Ishikawa (cell line): ENCODE measurements around the gene NPTXR.

ENCODE experiments used
- CEBPB ChIP-seq: IDR thresholded peaks from 2 replicates; pipeline ENCODE4 v1.6.1; 2012
- CREB1 ChIP-seq: IDR thresholded peaks from 2 replicates; pipeline ENCODE4 v1.6.1; 2012; ENCODE audit warnings: low read depth
- EGR1 ChIP-seq: IDR thresholded peaks from 2 replicates; pipeline ENCODE4 v1.6.1; 2012
- EP300 ChIP-seq: IDR thresholded peaks from 2 replicates; pipeline ENCODE4 v1.6.1; 2012; ENCODE audit warnings: borderline replicate concordance
- FOXM1 ChIP-seq: IDR thresholded peaks from 2 replicates; pipeline ENCODE4 v1.6.1; 2012; ENCODE audit warnings: low read depth, borderline replicate concordance
- MAX ChIP-seq: IDR thresholded peaks from 2 replicates; pipeline ENCODE4 v1.6.1; 2012
- NFIC ChIP-seq: IDR thresholded peaks from 2 replicates; pipeline ENCODE4 v1.6.1; 2012
- RAD21 ChIP-seq: IDR thresholded peaks from 2 replicates; pipeline ENCODE4 v1.6.1; 2012; ENCODE audit warnings: low read depth
- REST ChIP-seq: IDR thresholded peaks from 2 replicates; pipeline ENCODE4 v1.6.1; 2012; ENCODE audit warnings: low read depth, mild to moderate bottlenecking
- TAF1 ChIP-seq: IDR thresholded peaks from 2 replicates; pipeline ENCODE4 v1.6.1; 2012; ENCODE audit warnings: low read depth, mild to moderate bottlenecking
- TCF12 ChIP-seq: IDR thresholded peaks from 2 replicates; pipeline ENCODE4 v1.6.1; 2012; ENCODE audit warnings: low read depth
- TEAD4 ChIP-seq: IDR thresholded peaks from 2 replicates; pipeline ENCODE4 v1.6.1; 2012
- USF1 ChIP-seq: IDR thresholded peaks from 2 replicates; pipeline ENCODE4 v1.6.1; 2012
- YY1 ChIP-seq: IDR thresholded peaks from 2 replicates; pipeline ENCODE4 v1.6.1; 2012; ENCODE audit warnings: low read depth
- ZBTB7A ChIP-seq: IDR thresholded peaks from 2 replicates; pipeline ENCODE4 v1.6.1; 2012; ENCODE audit warnings: low read depth

The NPTXR gene

GRCh38 chr22:38843657-38844314 is at the start of gene NPTXR:
NPTXR (minus strand) TSS chr22:38844028.
- TF ChIP-seq TAF1 (no peak), EP300 (no peak), NFIC (peak; percentile 46; the same call in 1 of the 2 replicates)

- no peak for TF ChIP-seq RAD21
- no peak for TF ChIP-seq EGR1
- TF ChIP-seq FOXM1, result no peak
- no peak for TF ChIP-seq TEAD4
- TF ChIP-seq CEBPB, result no peak
- TF ChIP-seq EP300, result no peak
- TF ChIP-seq USF1, result no peak
- TF ChIP-seq TAF1, result no peak
- TF ChIP-seq REST, result no peak
- TF ChIP-seq MAX, result no peak
- no peak for TF ChIP-seq YY1
Observed at GRCh38 chr22:38891256-38891655, 47.4 kb upstream of the NPTXR start.

- no peak for TF ChIP-seq CREB1
- TF ChIP-seq EGR1, result no peak
- no peak for TF ChIP-seq REST
- TF ChIP-seq TAF1, result no peak
- TF ChIP-seq TCF12, result no peak
- TF ChIP-seq CEBPB, result no peak
- no peak for TF ChIP-seq YY1
- no peak for TF ChIP-seq NFIC
- no peak for TF ChIP-seq USF1
- no peak for TF ChIP-seq RAD21
- no peak for TF ChIP-seq MAX
- TF ChIP-seq FOXM1, result no peak
- TF ChIP-seq ZBTB7A, result no peak
- TF ChIP-seq TEAD4, result no peak
- TF ChIP-seq EP300, result no peak
Observed at GRCh38 chr22:38890377-38890776, 46.5 kb upstream of the NPTXR start.

- TF ChIP-seq TAF1, result no peak
- TF ChIP-seq MAX, result no peak
- no peak for TF ChIP-seq TEAD4
- TF ChIP-seq ZBTB7A, result no peak
- no peak for TF ChIP-seq EP300
- no peak for TF ChIP-seq USF1
- no peak for TF ChIP-seq YY1
- no peak for TF ChIP-seq FOXM1
- no peak for TF ChIP-seq NFIC
- TF ChIP-seq CEBPB, result no peak
- no peak for TF ChIP-seq RAD21
- TF ChIP-seq EGR1, result no peak
- TF ChIP-seq REST, result no peak
- no peak for TF ChIP-seq TCF12
- no peak for TF ChIP-seq CREB1
Observed at GRCh38 chr22:38886333-38886732, 42.5 kb upstream of the NPTXR start.
